Mesenchymal stem cell (in vitro differentiated cells and primary cell): ENCODE data around the gene SLC12A7.
A peak's percentile ranks its signal among the peaks of the same experiment; 100 is the strongest.

Source experiments
- DNase-seq: peaks from one replicate; pipeline ENCODE4 v3.0.0-alpha.2; 2013
- H2AFZ ChIP-seq: one replicate; pipeline ENCODE4 v1.6.1; 2013; ENCODE audit warnings: low read depth, mild to moderate bottlenecking, control low read depth, inconsistent platforms, low read length, moderate library complexity
- H2AK5ac ChIP-seq: 2 replicates; pipeline ENCODE4 v1.6.1; 2013; ENCODE audit warnings: low read length, moderate library complexity, mild to moderate bottlenecking, inconsistent platforms; ENCODE audit not compliant: severe bottlenecking
- H2BK120ac ChIP-seq: one replicate; pipeline ENCODE4 v1.6.1; 2013; ENCODE audit warnings: low read depth, mild to moderate bottlenecking, inconsistent platforms, low read length, moderate library complexity
- H2BK12ac ChIP-seq, 2 experiments: one replicate each; pipeline ENCODE4 v1.6.1; 2013; ENCODE audit warnings: inconsistent platforms in 2 of 2, low read length in 2 of 2, mild to moderate bottlenecking in 2 of 2, moderate library complexity in 2 of 2, control low read depth in 1 of 2
- H2BK15ac ChIP-seq: one replicate; pipeline ENCODE4 v1.6.1; 2013; ENCODE audit warnings: mild to moderate bottlenecking, low read depth, inconsistent platforms; ENCODE audit not compliant: poor library complexity, severe bottlenecking
- H2BK5ac ChIP-seq: 2 replicates; pipeline ENCODE4 v1.6.1; 2013; ENCODE audit warnings: low read depth, mild to moderate bottlenecking, low read length, control low read depth, inconsistent platforms; ENCODE audit not compliant: poor library complexity, severe bottlenecking
- H3K14ac ChIP-seq, 2 experiments: one replicate each; pipeline ENCODE4 v1.6.1; 2013; ENCODE audit warnings: inconsistent platforms in 2 of 2, low read length in 2 of 2, control low read depth in 1 of 2, mild to moderate bottlenecking in 1 of 2, moderate library complexity in 1 of 2
- H3K18ac ChIP-seq, 2 experiments: one replicate each; pipeline ENCODE4 v1.6.1; 2013; ENCODE audit warnings: inconsistent platforms in 2 of 2, low read length in 2 of 2, control low read depth in 1 of 2, low read depth in 1 of 2, mild to moderate bottlenecking in 1 of 2
- H3K23ac ChIP-seq, 2 experiments: one replicate each; pipeline ENCODE4 v1.6.1; 2013; ENCODE audit warnings: inconsistent platforms in 2 of 2, low read length in 2 of 2, mild to moderate bottlenecking in 2 of 2, moderate library complexity in 2 of 2, control low read depth in 1 of 2
- H3K27ac ChIP-seq: 2 replicates; pipeline ENCODE4 v1.5.1; 2013; ENCODE audit warnings: mild to moderate bottlenecking, moderate library complexity, low read length, control low read depth, inconsistent platforms; ENCODE audit not compliant: poor library complexity, severe bottlenecking
- H3K27me3 ChIP-seq, 2 experiments: 2 replicates each; pipeline versions ENCODE4 v1.6.1 to v1.7.0; 2013; ENCODE audit warnings: low read length in 2 of 2, mild to moderate bottlenecking in 2 of 2, moderate library complexity in 2 of 2, control low read depth in 1 of 2, inconsistent platforms in 1 of 2; ENCODE audit not compliant: control insufficient read depth in 1 of 2, insufficient read depth in 1 of 2
- H3K36me3 ChIP-seq, 2 experiments: 2 replicates each; pipeline versions ENCODE4 v1.6.1 to v1.7.0; 2013; ENCODE audit warnings: low read length in 2 of 2, control low read depth in 1 of 2, inconsistent platforms in 1 of 2, low read depth in 1 of 2, mild to moderate bottlenecking in 1 of 2; ENCODE audit not compliant: insufficient read depth in 2 of 2, control insufficient read depth in 1 of 2
- H3K4ac ChIP-seq, 2 experiments: one replicate each; pipeline ENCODE4 v1.6.1; 2013; ENCODE audit warnings: inconsistent platforms in 2 of 2, low read length in 2 of 2, mild to moderate bottlenecking in 2 of 2, moderate library complexity in 2 of 2, control low read depth in 1 of 2, low read depth in 1 of 2
- H3K4me1 ChIP-seq: 2 replicates; pipeline ENCODE4 v1.6.1; 2013; ENCODE audit warnings: low read depth, low read length, control low read depth; ENCODE audit not compliant: control insufficient read depth, insufficient read depth
- H3K4me2 ChIP-seq: 2 replicates; pipeline ENCODE4 v1.6.1; 2013; ENCODE audit warnings: low read length, mild to moderate bottlenecking, inconsistent platforms; ENCODE audit not compliant: poor library complexity, severe bottlenecking
- H3K4me3 ChIP-seq, 2 experiments: 2 replicates each; pipeline versions ENCODE4 v1.5.1 to v1.7.0; 2013; ENCODE audit warnings: low read length in 2 of 2, mild to moderate bottlenecking in 2 of 2, control low read depth in 1 of 2, low read depth in 1 of 2; ENCODE audit not compliant: insufficient read depth in 1 of 2
- H3K79me1 ChIP-seq: replicated peaks from 2 replicates; pipeline ENCODE4 v1.6.1; 2013; ENCODE audit warnings: mild to moderate bottlenecking, control low read depth, low read length, inconsistent platforms; ENCODE audit not compliant: poor library complexity, severe bottlenecking
- H3K9ac ChIP-seq: 2 replicates; pipeline ENCODE4 v1.7.0; 2013; ENCODE audit warnings: mild to moderate bottlenecking, low read length, moderate library complexity
- H3K9me3 ChIP-seq: 2 replicates; pipeline ENCODE4 v1.7.0; 2013; ENCODE audit warnings: mild to moderate bottlenecking, low read length; ENCODE audit not compliant: control insufficient read depth
- H4K8ac ChIP-seq: one replicate; pipeline ENCODE4 v1.6.1; 2013; ENCODE audit warnings: inconsistent platforms, mild to moderate bottlenecking, low read length, moderate library complexity
- H4K91ac ChIP-seq: one replicate; pipeline ENCODE4 v1.6.1; 2013; ENCODE audit warnings: mild to moderate bottlenecking, low read length, inconsistent platforms
- WGBS: methylation state at CpG from one replicate; pipeline ENCODE4 v1.1.7; 2013; ENCODE audit warnings: mixed read lengths; 5-methylcytosine and 5-hydroxymethylcytosine counted together

SLC12A7 gene

DNA sequence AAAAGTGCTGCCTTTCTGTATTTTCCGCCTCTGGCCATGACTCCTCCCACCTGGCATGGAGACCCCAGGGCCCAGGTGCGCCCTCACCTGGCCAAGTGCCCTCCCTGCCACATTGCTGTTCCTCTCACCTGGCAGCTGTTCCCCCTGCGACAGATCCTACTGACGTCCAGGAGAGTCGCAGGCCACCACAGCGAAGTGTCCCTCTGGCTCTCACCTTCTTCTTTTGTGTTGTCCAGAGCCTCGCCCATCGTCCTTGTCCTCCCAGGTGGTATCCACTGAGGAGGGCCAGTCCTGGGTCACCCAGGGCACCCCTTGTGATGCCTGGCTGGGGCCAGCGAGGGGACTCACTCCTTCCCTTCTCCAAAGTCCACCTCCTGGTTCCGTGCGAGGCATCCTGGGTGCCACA is 100.6 kb downstream of the SLC12A7 start:
- no peak overlapping the region for H3K9ac ChIP-seq
- H3K4ac ChIP-seq: no peak overlapping the region
- H3K4me2 ChIP-seq: no peak overlapping the region
- H3K36me3 ChIP-seq: no peaks in the 10 kb centered on the region
- no peak overlapping the region for H3K27ac ChIP-seq
- no peak overlapping the region for H2BK120ac ChIP-seq
- H3K4me1 ChIP-seq: peaks cover 8% of the 10 kb centered on the region
- H3K14ac ChIP-seq: peak overlapping the region in 1 of 2 experiments; percentile 29
- H2BK5ac ChIP-seq: no peak overlapping the region
- no peak for DNase-seq
- H2BK15ac ChIP-seq: no peak overlapping the region
- H3K4me3 ChIP-seq: no peak overlapping the region
- no peak overlapping the region for H4K91ac ChIP-seq
- 56% methylated on average over 11 of the region's 11 CpGs for WGBS
- H3K18ac ChIP-seq: no peak overlapping the region
- H3K79me1 ChIP-seq: no peaks in the 10 kb centered on the region
- H3K23ac ChIP-seq: peak overlapping the region in 1 of 2 experiments; percentile 78
- no peak overlapping the region for H4K8ac ChIP-seq
- no peak overlapping the region for H2AFZ ChIP-seq
- H3K9me3 ChIP-seq: no peaks in the 10 kb centered on the region
- H2AK5ac ChIP-seq: no peak overlapping the region
- peaks cover 77 to 89% of the 10 kb centered on the region in 2 experiments for H3K27me3 ChIP-seq
- no peak overlapping the region for H2BK12ac ChIP-seq

DNA sequence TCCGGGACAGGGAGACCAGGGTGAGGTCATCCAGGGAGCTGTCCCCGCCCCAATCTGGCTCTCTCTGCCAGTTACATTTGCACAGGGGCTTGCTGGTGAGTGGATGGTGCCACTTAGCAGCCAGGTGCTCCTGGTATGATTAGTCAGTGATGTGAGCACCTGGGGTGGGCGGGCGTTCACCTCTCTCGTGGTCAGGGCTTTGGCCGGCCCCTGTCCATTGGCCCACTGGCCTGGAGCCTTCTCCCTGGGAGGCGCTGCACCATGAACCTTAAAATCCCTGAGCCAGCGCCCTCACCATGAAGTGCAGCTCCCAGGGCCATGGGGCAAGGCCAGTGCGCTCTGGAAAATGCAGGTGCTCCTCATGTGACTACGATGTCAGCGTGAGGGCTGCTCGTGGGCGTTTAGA is 101.2 kb downstream of the SLC12A7 start:
- Histone ChIP-seq H3K14ac (no peak overlapping the region), H3K23ac (no peak overlapping the region), H2BK5ac (no peak overlapping the region), H3K36me3 (no peaks in the 10 kb centered on the region), H3K4me2 (no peak overlapping the region), H2BK15ac (no peak overlapping the region), H3K9me3 (no peaks in the 10 kb centered on the region), H2AK5ac (no peak overlapping the region), H3K27me3 (peaks cover 77 to 89% of the 10 kb centered on the region in 2 experiments), H4K8ac (no peak overlapping the region), H3K4me1 (peaks cover 8% of the 10 kb centered on the region), H3K4ac (no peak overlapping the region), H3K4me3 (no peak overlapping the region), H3K79me1 (no peaks in the 10 kb centered on the region), H2BK120ac (no peak overlapping the region), H3K9ac (no peak overlapping the region), H2AFZ (no peak overlapping the region), H3K18ac (no peak overlapping the region), H2BK12ac (no peak overlapping the region), H3K27ac (no peak overlapping the region), H4K91ac (no peak overlapping the region)
- WGBS: 77% methylated on average over 12 of the region's 13 CpGs
- DNase-seq: no peak

DNA sequence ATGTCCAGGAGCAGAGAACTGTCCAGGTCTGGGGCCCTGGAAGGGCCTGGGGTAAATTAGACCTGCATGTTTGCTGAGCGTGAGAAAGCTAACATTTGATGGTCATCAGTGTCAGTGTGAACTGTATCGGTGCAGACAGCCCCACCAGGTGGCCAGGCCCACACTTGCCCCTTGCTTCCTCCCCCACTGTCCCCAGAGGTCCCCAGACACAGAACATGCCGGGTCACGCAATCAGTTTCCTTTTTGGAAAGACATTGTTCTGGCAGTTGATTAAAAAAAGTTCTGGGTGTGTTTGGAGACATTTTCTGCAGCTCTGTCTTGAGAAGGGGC is 101.7 kb downstream of the SLC12A7 start:
- no peak overlapping the region for H3K27ac ChIP-seq
- no peak overlapping the region for H2AFZ ChIP-seq
- no peaks in the 10 kb centered on the region for H3K36me3 ChIP-seq
- no peak overlapping the region for H3K4me2 ChIP-seq
- no peak overlapping the region for H3K18ac ChIP-seq
- 82% methylated on average over 3 of the region's 4 CpGs for WGBS
- H4K8ac ChIP-seq: no peak overlapping the region
- H3K27me3 ChIP-seq: peaks cover 77 to 90% of the 10 kb centered on the region in 2 experiments
- DNase-seq: no peak
- no peak overlapping the region for H2AK5ac ChIP-seq
- H3K4me1 ChIP-seq: peaks cover 10% of the 10 kb centered on the region
- H3K23ac ChIP-seq: no peak overlapping the region
- H3K9ac ChIP-seq: no peak overlapping the region
- H2BK5ac ChIP-seq: no peak overlapping the region
- no peak overlapping the region for H3K4ac ChIP-seq
- H3K14ac ChIP-seq: no peak overlapping the region
- H2BK12ac ChIP-seq: no peak overlapping the region
- no peaks in the 10 kb centered on the region for H3K9me3 ChIP-seq
- H4K91ac ChIP-seq: no peak overlapping the region
- no peak overlapping the region for H3K4me3 ChIP-seq
- H2BK120ac ChIP-seq: no peak overlapping the region
- no peaks in the 10 kb centered on the region for H3K79me1 ChIP-seq
- no peak overlapping the region for H2BK15ac ChIP-seq

DNA sequence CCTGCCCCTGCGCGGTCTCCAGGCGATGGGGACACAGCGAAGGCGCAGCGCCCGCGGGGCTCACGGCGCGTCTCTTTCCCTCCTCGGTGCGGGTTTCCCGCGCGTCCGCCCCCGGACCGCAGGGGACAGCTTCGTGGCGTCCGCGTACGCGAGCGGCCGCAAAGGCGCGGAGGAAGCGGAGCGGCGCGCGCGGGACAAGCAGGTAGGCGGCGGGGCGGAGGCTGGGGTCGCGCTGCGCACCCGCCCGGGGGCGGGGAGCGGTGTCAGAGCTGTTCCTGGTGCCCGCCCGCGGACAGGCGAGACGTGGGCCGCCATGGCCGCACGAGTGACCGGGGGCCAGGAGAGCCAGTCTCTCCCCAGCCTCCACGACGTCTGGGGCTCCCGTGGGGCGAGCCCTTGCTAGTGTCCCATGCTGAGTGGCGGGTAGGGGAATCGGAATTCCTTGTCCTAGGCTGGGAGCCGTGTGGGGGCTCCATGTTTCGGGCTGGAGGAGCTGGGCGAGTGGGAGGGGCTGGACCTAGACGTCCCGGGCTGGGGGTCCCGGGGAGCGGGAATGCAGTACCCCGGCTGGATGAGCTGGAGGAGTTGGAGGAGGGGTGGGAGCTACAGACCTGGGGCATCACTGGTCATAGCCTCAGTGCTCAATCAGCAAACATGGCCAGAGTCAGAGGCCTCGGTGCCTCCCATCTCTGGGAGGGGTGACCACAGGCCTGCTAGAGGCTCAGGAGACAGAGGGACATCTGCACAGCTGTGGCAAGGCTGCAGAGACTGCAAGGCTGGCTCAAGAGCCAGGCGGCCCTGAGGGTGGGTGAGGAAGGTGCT is 102.3 kb downstream of the SLC12A7 start:
- peak overlapping the region in 1 of 2 experiments; percentile 68 for H3K23ac ChIP-seq
- H4K91ac ChIP-seq: peak overlapping the region; percentile 70
- no peaks in the 10 kb centered on the region for H3K9me3 ChIP-seq
- no peak overlapping the region for H3K4ac ChIP-seq
- H3K27ac ChIP-seq: no peak overlapping the region
- H2BK120ac ChIP-seq: no peak overlapping the region
- no peak overlapping the region for H2AK5ac ChIP-seq
- no peaks in the 10 kb centered on the region for H3K79me1 ChIP-seq
- no peak overlapping the region for H2BK5ac ChIP-seq
- H3K27me3 ChIP-seq: peaks cover 78 to 91% of the 10 kb centered on the region in 2 experiments
- peaks cover 16% of the 10 kb centered on the region for H3K4me1 ChIP-seq
- no peak overlapping the region for H3K14ac ChIP-seq
- no peak for DNase-seq
- H3K36me3 ChIP-seq: no peaks in the 10 kb centered on the region
- H2AFZ ChIP-seq: no peak overlapping the region
- no peak overlapping the region for H2BK15ac ChIP-seq
- H3K4me2 ChIP-seq: no peak overlapping the region
- H3K9ac ChIP-seq: no peak overlapping the region
- H3K18ac ChIP-seq: no peak overlapping the region
- no peak overlapping the region for H2BK12ac ChIP-seq
- no peak overlapping the region for H4K8ac ChIP-seq
- 27% methylated on average over 39 of the region's 70 CpGs for WGBS
- H3K4me3 ChIP-seq: no peak overlapping the region
